Measurements from ENCODE around the gene EIF4EBP3.
"Not testable (repeated sequence)": the region's sequence is repeated elsewhere in the genome, so short reads cannot be mapped to it uniquely, and the experiment has no call there.

Gene EIF4EBP3

DNA sequence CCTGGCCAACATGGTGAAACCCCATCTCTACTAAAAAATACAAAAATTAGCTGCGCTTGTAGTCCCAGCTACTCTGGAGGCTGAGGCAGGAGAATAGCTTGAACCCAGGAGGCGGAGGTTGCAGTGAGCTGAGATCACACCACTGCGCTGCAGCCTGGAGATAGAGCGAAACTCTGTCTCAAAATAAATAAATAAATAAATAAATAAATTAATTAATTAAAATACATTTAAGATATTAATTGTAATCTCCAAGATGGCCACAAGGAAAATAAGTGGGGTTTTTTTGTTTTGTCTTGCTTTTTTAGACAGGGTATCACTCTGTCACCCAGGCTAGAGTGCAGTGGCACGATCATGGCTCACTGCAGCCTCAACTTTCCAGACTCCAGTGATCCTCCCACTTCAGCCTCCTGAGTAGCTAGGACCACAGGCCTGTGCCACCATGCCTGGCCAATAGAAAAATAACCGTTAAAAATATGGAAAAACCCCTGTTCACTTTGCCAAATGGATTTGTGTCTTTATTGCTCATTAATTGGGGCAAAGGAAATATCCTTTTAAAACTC, 31.8 kb downstream of the EIF4EBP3 start:
- peaks cover 11% of the 10 kb centered on the region for H3K4me1 ChIP-seq (ENCODE audit: control insufficient read depth, insufficient read depth, low read length)
- H3K36me3 ChIP-seq (ENCODE audit: control insufficient read depth, insufficient read depth, low read length, severe bottlenecking); DNase-seq (ENCODE audit: low read depth); H3K9ac ChIP-seq (ENCODE audit: low read length); H3K27me3 ChIP-seq (replicated peaks; ENCODE audit: control insufficient read depth, insufficient read depth, low read length); H3K9me3 ChIP-seq (ENCODE audit: control insufficient read depth, low read length); H3K4me3 ChIP-seq (ENCODE audit: low read length): not testable (repeated sequence)

DNA sequence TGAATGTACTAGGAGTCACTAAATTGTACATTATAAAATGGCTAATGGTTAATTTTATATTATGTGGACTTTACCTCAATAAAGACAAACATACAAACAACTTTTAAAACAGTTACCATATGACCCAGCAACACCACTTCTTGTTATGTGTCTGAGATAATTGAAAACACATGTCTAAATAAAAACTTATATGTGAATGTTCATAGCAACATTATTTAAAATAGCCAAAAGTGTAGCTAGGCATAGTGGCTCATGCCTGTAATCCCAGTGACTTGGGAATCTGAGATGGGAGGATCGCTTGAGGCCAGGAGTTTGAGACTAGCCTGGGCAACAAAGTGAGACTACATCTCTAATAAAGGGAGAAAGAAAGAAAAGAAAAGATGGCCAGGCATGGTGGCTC, 40.0 kb downstream of the EIF4EBP3 start:
- no peaks in the 10 kb centered on the region for H3K36me3 ChIP-seq (ENCODE audit: control insufficient read depth, insufficient read depth, low read length, severe bottlenecking)
- DNase-seq (ENCODE audit: low read depth): peak; percentile 29
- no peak overlapping the region for H3K4me3 ChIP-seq (ENCODE audit: low read length)
- no peak overlapping the region for H3K9ac ChIP-seq (ENCODE audit: low read length)
- H3K4me1 ChIP-seq (ENCODE audit: control insufficient read depth, insufficient read depth, low read length): peaks cover 33% of the 10 kb centered on the region
- H3K9me3 ChIP-seq (ENCODE audit: control insufficient read depth, low read length): peaks cover 3% of the 10 kb centered on the region
- H3K27me3 ChIP-seq (replicated peaks; ENCODE audit: control insufficient read depth, insufficient read depth, low read length): no peaks in the 10 kb centered on the region

DNA sequence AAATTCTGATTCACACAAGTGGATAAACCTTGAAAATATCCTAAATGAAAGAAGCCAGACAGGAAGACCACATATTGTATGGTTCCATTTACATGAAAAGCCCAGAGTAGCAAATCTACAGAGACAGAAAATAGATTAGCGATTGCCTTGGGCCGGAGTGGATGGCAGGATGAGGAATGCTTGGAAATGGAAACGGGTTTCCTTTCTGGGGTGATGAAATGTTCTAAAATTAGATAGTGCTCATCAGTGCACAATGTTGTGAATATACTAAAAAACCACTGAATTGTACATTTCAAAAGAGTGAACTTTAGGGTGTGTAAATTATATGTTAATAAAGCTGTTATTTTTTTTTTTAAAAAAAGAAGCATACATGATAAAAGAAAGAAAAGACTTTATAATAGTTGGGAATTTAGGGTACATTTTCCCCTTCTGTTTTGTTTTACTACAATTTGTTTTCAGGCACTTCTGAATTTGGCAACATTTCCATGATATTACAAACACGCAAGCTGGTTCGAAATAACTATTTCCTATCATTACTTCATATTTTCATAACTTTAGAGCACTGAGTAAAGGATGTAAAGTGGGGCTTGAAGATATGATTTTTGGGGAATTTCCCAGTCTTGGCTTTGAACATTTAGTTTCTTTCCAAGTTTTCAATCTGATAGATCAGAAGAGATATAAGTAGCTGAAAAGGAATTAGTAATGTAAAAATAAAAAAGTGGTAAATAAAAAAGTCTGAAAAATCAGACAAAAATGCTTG, 41.0 kb downstream of the EIF4EBP3 start:
- peak; percentile 46 for DNase-seq (ENCODE audit: low read depth)
- Histone ChIP-seq H3K9ac (ENCODE audit: low read length) (peak overlapping the region; percentile 67), H3K4me3 (ENCODE audit: low read length) (peak overlapping the region; percentile 40), H3K4me1 (ENCODE audit: control insufficient read depth, insufficient read depth, low read length) (peaks cover 33% of the 10 kb centered on the region), H3K27me3 (replicated peaks; ENCODE audit: control insufficient read depth, insufficient read depth, low read length) (no peaks in the 10 kb centered on the region), H3K36me3 (ENCODE audit: control insufficient read depth, insufficient read depth, low read length, severe bottlenecking) (no peaks in the 10 kb centered on the region), H3K9me3 (ENCODE audit: control insufficient read depth, low read length) (no peaks in the 10 kb centered on the region)

DNA sequence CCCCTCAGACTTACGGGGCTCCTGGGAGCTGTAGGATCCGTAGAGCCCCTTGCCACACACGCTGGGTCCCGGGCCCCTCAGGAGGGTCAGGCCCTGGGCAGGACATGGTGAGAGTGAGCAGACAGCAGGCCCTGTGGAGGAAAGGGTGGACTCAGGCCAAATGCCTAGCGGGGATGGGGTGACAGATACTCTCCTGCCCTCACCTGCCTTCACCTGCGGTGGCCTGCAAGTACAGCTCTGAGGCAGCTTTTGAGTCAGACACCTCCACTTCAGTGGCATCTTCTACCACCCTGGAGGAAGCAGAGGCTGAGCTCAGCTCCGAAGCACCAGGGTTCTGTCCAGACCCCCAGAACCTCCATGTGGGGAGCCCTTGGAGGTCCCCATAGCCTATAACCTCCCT, 43.4 kb downstream of the EIF4EBP3 start:
- H3K36me3 ChIP-seq (ENCODE audit: control insufficient read depth, insufficient read depth, low read length, severe bottlenecking): no peaks in the 10 kb centered on the region
- H3K4me1 ChIP-seq (ENCODE audit: control insufficient read depth, insufficient read depth, low read length): peaks cover 42% of the 10 kb centered on the region
- H3K9ac ChIP-seq (ENCODE audit: low read length): no peak overlapping the region
- H3K9me3 ChIP-seq (ENCODE audit: control insufficient read depth, low read length): no peaks in the 10 kb centered on the region
- DNase-seq (ENCODE audit: low read depth): no peak
- H3K27me3 ChIP-seq (replicated peaks; ENCODE audit: control insufficient read depth, insufficient read depth, low read length): no peaks in the 10 kb centered on the region
- no peak overlapping the region for H3K4me3 ChIP-seq (ENCODE audit: low read length)

DNA sequence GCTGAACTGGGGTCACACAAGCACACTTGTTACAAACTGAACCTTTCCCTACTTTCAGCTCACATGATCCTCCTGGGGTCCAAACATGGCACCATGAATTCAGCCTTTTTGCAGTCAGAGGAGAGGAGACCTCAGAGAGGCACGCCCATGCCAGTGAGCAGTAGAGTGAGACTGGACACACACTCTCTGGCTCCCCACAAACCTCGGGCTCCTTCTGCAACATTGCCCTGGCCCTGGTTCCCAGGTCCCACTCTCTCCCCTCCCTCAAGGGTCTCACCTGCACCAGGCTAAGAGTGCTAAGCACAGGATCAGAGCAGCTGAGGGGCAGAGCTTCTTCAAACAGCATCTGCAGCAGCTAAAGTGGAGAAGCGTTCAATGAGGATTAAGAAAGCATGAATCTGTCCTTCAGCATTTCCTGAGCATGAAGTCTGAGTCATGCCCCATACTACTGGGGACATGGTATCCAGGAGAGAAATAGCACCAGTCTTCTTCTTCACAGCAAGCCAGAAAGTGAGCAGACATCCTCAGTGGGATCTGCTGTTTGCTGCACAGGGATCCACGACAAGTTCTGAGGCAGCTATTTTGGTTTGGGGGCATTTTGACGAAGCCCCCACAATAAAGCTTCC, 44.4 kb downstream of the EIF4EBP3 start:
- Histone ChIP-seq H3K27me3 (replicated peaks; ENCODE audit: control insufficient read depth, insufficient read depth, low read length) (no peaks in the 10 kb centered on the region), H3K9ac (ENCODE audit: low read length) (no peak overlapping the region), H3K4me3 (ENCODE audit: low read length) (no peak overlapping the region), H3K36me3 (ENCODE audit: control insufficient read depth, insufficient read depth, low read length, severe bottlenecking) (no peaks in the 10 kb centered on the region), H3K4me1 (ENCODE audit: control insufficient read depth, insufficient read depth, low read length) (peaks cover 47% of the 10 kb centered on the region), H3K9me3 (ENCODE audit: control insufficient read depth, low read length) (no peaks in the 10 kb centered on the region)
- DNase-seq (ENCODE audit: low read depth): peak; percentile 59

DNA sequence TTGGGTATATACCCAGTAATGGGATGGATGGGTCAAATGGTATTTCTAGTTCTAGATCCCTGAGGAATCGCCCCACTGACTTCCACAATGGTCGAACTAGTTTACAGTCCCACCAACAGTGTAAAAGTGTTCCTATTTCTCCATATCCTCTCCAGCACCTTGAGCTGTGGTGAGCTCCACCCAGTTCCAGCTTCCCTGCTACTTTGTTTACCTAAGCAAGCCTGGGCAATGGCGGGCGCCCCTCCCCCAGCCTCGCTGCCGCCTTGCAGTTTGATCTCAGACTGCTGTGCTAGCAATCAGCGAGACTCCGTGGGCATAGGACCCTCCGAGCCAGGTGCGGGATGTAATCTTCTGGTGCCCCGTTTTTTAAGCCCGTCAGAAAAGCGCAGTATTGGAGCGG, 45.6 kb downstream of the EIF4EBP3 start:
- DNase-seq (ENCODE audit: low read depth); H3K9me3 ChIP-seq (ENCODE audit: control insufficient read depth, low read length); H3K36me3 ChIP-seq (ENCODE audit: control insufficient read depth, insufficient read depth, low read length, severe bottlenecking); H3K27me3 ChIP-seq (replicated peaks; ENCODE audit: control insufficient read depth, insufficient read depth, low read length); H3K9ac ChIP-seq (ENCODE audit: low read length); H3K4me3 ChIP-seq (ENCODE audit: low read length): not testable (repeated sequence)
- peaks cover 43% of the 10 kb centered on the region for H3K4me1 ChIP-seq (ENCODE audit: control insufficient read depth, insufficient read depth, low read length)

DNA sequence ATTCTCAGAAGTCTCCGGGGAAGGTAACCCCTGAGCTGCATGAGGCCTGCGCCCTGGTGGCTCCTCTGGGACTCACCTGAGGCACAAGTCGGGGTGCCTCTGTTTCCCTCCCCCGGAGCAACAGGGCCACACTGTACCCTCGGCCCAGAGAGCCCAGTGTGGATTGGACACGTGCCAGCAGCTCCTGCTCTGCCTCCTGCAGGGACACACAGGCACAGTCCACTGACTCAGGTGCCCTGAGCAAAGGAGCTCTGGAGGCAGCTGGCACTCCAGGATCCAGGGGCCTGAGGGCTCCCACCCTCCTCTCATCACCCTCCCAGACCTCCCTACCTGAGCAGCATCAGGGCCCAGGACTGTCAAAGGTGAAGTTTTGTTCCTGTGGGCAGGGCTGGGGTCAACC, 46.7 kb downstream of the EIF4EBP3 start:
- Histone ChIP-seq H3K4me3 (ENCODE audit: low read length) (no peak overlapping the region), H3K9ac (ENCODE audit: low read length) (no peak overlapping the region), H3K9me3 (ENCODE audit: control insufficient read depth, low read length) (no peaks in the 10 kb centered on the region), H3K36me3 (ENCODE audit: control insufficient read depth, insufficient read depth, low read length, severe bottlenecking) (no peaks in the 10 kb centered on the region), H3K4me1 (ENCODE audit: control insufficient read depth, insufficient read depth, low read length) (peaks cover 32% of the 10 kb centered on the region), H3K27me3 (replicated peaks; ENCODE audit: control insufficient read depth, insufficient read depth, low read length) (no peaks in the 10 kb centered on the region)
- no peak for DNase-seq (ENCODE audit: low read depth)

DNA sequence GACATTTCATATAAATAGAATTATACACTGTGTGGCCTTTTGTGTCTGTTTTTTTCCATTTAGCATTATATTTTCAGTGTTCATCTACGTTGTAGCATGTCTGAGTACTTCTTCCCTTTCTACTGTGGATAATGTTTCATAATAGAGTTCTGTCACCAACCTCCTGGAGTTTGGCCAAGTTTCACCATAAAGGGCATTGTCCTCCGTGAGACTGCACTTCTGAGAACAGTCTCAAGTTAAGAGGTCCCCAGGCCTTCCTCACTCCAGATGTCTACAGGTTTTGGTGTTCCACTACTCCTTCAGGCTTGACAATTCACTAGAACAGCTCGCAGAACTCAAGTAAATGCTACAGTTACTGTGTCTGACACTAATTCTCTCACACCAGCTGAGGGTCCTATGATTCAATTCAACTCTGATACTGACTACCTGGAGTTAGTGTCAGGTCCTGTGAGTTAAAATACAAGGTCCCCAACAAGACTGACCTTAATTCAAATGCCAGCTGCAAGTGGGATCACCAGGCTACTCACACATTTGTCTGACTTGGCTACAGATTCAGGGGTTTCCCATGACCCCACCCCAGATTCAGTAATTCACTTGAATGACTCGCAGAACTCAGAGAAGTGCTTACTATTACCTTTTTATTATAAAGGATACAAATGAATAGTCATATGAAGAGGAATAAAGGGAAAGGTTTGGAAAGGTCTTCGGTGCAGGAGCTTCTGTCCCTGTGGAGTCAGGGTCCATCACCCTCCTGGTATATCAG, 48.3 kb downstream of the EIF4EBP3 start:
- Histone ChIP-seq H3K4me3 (ENCODE audit: low read length) (no peak overlapping the region), H3K9me3 (ENCODE audit: control insufficient read depth, low read length) (no peaks in the 10 kb centered on the region), H3K27me3 (replicated peaks; ENCODE audit: control insufficient read depth, insufficient read depth, low read length) (no peaks in the 10 kb centered on the region), H3K36me3 (ENCODE audit: control insufficient read depth, insufficient read depth, low read length, severe bottlenecking) (no peaks in the 10 kb centered on the region), H3K4me1 (ENCODE audit: control insufficient read depth, insufficient read depth, low read length) (peaks cover 23% of the 10 kb centered on the region), H3K9ac (ENCODE audit: low read length) (no peak overlapping the region)
- DNase-seq (ENCODE audit: low read depth): peak; percentile 42

DNA sequence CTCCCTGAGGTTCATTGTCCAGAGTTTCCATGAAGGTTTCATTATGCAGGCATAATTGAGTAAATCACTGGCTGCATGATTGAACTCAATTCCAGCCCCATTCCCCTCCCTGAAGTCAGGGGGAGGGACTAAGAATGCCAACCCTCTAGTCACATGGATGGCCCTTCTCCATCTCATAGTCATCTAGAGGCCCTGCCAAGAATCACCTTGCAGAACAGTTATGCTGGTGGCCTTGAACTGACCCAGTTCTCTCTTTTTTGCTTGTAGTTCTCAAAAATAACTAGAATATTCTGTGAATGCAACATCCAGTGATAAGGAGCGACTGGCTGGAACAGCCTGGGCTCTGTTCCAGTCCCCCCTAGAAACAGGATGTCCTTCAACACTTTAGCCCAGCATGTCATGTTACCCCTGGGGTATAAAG, 48.9 kb downstream of the EIF4EBP3 start:
- Histone ChIP-seq H3K36me3 (ENCODE audit: control insufficient read depth, insufficient read depth, low read length, severe bottlenecking) (no peaks in the 10 kb centered on the region), H3K9me3 (ENCODE audit: control insufficient read depth, low read length) (no peaks in the 10 kb centered on the region), H3K4me1 (ENCODE audit: control insufficient read depth, insufficient read depth, low read length) (peaks cover 23% of the 10 kb centered on the region), H3K27me3 (replicated peaks; ENCODE audit: control insufficient read depth, insufficient read depth, low read length) (no peaks in the 10 kb centered on the region), H3K4me3 (ENCODE audit: low read length) (no peak overlapping the region), H3K9ac (ENCODE audit: low read length) (no peak overlapping the region)
- peak; percentile 34 for DNase-seq (ENCODE audit: low read depth)

DNA sequence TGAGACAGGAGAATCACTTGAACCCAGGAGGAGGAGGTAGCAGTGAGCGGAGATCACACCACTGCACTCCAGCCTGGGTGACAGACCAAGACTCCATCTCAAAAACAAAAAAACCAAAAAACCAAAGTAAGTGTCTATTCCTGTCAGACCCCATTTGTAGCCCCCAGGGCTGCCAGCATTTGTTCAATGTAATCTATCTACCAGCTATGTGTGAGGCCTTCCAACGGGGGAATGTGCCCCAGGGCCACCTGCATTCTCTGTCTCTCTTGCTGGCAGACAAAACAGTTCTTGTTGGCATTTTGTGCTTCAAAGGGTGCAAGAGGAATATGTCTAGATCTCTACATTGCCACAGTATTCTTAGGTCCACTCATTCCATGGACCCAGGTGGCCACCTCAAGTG, 51.4 kb downstream of the EIF4EBP3 start:
- DNase-seq (ENCODE audit: low read depth): no peak
- no peak overlapping the region for H3K9ac ChIP-seq (ENCODE audit: low read length)
- H3K4me3 ChIP-seq (ENCODE audit: low read length): no peak overlapping the region
- no peaks in the 10 kb centered on the region for H3K9me3 ChIP-seq (ENCODE audit: control insufficient read depth, low read length)
- peaks cover 21% of the 10 kb centered on the region for H3K4me1 ChIP-seq (ENCODE audit: control insufficient read depth, insufficient read depth, low read length)
- H3K36me3 ChIP-seq (ENCODE audit: control insufficient read depth, insufficient read depth, low read length, severe bottlenecking): no peaks in the 10 kb centered on the region
- no peaks in the 10 kb centered on the region for H3K27me3 ChIP-seq (replicated peaks; ENCODE audit: control insufficient read depth, insufficient read depth, low read length)
